ENCODE results near the gene UNC45A.

DNA sequence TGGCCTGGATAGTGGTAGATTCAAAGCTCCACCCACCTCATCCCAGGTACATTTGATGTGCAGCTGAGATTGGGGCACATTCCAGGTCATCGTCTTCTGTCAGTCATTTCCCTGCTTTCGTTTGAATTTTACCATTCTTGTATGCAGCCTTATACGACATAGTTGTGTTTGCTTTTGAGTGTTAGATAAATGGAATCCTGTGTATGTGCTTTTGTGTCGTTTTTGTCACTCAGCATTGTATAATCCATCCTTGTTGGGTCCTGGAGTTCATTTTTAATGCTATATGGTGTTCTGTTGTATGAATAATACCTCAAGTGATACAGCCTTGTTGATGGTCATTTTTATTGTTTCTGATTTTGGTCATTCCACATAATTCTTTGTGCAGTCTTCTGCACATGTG is 26.9 kb downstream of the UNC45A start:
- TF ChIP-seq, protein P1, sequence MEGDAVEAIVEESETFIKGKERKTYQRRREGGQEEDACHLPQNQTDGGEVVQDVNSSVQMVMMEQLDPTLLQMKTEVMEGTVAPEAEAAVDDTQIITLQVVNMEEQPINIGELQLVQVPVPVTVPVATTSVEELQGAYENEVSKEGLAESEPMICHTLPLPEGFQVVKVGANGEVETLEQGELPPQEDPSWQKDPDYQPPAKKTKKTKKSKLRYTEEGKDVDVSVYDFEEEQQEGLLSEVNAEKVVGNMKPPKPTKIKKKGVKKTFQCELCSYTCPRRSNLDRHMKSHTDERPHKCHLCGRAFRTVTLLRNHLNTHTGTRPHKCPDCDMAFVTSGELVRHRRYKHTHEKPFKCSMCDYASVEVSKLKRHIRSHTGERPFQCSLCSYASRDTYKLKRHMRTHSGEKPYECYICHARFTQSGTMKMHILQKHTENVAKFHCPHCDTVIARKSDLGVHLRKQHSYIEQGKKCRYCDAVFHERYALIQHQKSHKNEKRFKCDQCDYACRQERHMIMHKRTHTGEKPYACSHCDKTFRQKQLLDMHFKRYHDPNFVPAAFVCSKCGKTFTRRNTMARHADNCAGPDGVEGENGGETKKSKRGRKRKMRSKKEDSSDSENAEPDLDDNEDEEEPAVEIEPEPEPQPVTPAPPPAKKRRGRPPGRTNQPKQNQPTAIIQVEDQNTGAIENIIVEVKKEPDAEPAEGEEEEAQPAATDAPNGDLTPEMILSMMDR (IDR thresholded peaks at IDR 0.05; ENCODE audit: poor library complexity), result no peak
- TF ChIP-seq EZH2 (IDR thresholded peaks at IDR 0.05; ENCODE audit: borderline replicate concordance), result no peak
